Stimulated activated naive CD8-positive, alpha-beta T cell treated with anti-CD3 and anti-CD28 coated beads, Interleukin-15, amount 100 ng/mL, for 72 hours (primary cell): Measurements from ENCODE around the gene MRPL41.
"Not testable (repeated sequence)": the region's sequence is repeated elsewhere in the genome, so short reads cannot be mapped to it uniquely, and the experiment has no call there.

Experiments used
- ATAC-seq: fragments of 150-1000 bp; cut with Tn5 transposase; 2 replicates; pipeline ENCODE4 v1.10.0; 2021; ENCODE audit warnings: mild to moderate bottlenecking, moderate library complexity
- DNase-seq, 2 donors: peaks; one replicate each; pipeline ENCODE4 v3.0.0; 2021 to 2022
- H3K27ac Mint-ChIP-seq, 2 donors: one replicate each; pipeline ENCODE4 v1.8.0; 2022; ENCODE audit warnings: mild to moderate bottlenecking in 2 of 2, mixed read lengths in 2 of 2, moderate library complexity in 2 of 2
- H3K27me3 Mint-ChIP-seq: one replicate; pipeline ENCODE4 v1.8.0; 2022; ENCODE audit warnings: mixed read lengths
- H3K4me1 Mint-ChIP-seq: one replicate; pipeline ENCODE4 v1.8.0; 2022; ENCODE audit warnings: mild to moderate bottlenecking, mixed read lengths
- H3K4me3 Mint-ChIP-seq, 2 donors: one replicate each; pipeline ENCODE4 v1.8.0; 2022; ENCODE audit warnings: mild to moderate bottlenecking in 2 of 2, mixed read lengths in 2 of 2, moderate library complexity in 1 of 2
- H3K9me3 Mint-ChIP-seq, 2 donors: one replicate each; pipeline ENCODE4 v1.8.0; 2022; ENCODE audit warnings: mixed read lengths in 2 of 2

The MRPL41 gene

DNA sequence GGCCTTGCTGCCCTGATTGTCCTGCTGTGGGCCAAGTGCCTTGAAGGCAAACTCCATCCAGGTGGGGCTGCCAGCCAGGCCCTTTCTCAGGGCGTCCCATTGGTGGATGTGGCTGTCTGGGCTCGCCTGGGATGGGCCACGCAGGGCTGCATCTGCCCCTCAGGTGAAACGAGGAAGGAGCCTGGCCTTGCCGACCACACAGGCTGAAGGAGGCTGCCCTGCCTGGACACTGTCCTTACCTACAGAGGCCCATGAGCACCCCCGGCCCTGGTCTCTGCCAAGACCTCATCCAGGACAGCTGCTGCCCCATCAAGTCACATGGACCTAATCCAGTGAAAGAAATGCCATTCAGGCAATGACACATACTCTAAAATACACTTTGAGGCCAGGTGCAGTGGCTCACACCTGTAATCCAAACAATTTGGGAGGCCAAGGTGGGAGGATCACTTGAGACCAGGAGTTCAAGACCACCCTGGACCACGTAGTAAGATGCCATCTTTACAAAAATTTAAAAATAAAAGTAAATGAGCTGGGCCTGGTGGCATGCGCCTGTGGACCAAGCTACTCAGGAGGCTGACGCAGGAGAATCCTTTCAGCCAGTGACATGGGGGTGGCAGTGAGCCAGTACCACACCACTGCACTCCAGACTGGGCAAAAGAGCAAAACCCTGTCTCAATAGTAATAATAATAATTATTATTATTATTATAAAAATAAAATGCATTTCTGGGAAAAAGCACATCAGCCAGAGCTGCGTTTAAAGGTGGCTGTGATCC lies 35.3 kb upstream of the MRPL41 start:
- Mint-ChIP-seq H3K4me3 (no peak overlapping the region), H3K27me3 (no peaks in the 10 kb centered on the region)

GRCh38 chr9:137518661-137519459 lies 32.8 kb upstream of the MRPL41 start:
- not testable (repeated sequence) for ATAC-seq, H3K9me3 Mint-ChIP-seq, DNase-seq, H3K27ac Mint-ChIP-seq, H3K27me3 Mint-ChIP-seq, H3K4me3 Mint-ChIP-seq, H3K4me1 Mint-ChIP-seq

More for the DNA sequence above, 35.3 kb upstream of the MRPL41 start:
- peaks cover 8% of the 10 kb centered on the region for H3K4me1 Mint-ChIP-seq
- ATAC-seq (no peak), DNase-seq (no peak)
- H3K27ac Mint-ChIP-seq: no peak overlapping the region
- no peaks in the 10 kb centered on the region for H3K9me3 Mint-ChIP-seq

GRCh38 chr9:137519553-137519952 lies 32.1 kb upstream of the MRPL41 start:
- no peak overlapping the region for H3K4me3 Mint-ChIP-seq
- H3K4me1 Mint-ChIP-seq: no peaks in the 10 kb centered on the region
- no peaks in the 10 kb centered on the region for H3K27me3 Mint-ChIP-seq
- no peak overlapping the region for H3K27ac Mint-ChIP-seq
- H3K9me3 Mint-ChIP-seq: no peaks in the 10 kb centered on the region
- no peak for DNase-seq
- ATAC-seq: no peak

DNA sequence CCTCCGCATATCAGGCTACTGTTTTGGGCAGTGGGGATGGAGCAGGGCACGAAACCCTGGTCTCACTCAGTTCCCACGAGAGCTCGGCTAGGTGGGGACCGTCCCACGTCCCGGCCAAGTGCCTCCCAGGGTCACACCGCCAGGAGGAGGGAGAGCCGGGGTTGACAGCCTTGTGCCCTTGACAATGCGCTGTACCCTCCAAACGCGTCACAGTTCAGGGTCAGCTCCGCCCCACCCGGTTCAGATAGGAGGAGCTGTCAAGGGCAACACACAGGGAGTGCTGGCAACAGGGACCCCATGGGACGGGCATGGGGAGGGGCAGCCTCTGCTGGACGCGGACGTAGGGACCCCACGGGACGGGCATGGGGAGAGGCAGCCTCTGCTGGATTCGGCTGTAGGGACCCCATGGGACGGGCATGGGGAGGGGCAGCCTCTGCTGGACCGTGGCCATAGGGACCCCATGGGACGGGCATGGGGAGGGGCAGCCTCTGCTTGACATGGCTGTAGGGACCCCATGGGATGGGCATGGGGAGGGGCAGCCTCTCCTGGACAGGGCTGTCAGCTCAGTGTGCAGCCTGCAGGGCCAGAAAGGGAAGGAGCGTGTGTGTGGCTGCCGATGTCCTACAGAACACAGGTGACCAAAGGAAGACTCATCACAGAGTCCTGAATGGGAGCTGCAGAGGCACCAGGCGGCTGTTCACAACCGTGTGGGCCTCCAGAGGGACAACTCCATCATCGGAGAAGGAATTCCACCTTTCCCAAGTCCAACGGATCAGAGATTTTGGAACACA lies 30.9 kb upstream of the MRPL41 start:
- Mint-ChIP-seq H3K4me1 (peaks cover 7% of the 10 kb centered on the region), H3K27me3 (no peaks in the 10 kb centered on the region), H3K27ac (no peak overlapping the region), H3K9me3 (no peaks in the 10 kb centered on the region), H3K4me3 (no peak overlapping the region)
- ATAC-seq (peak; percentile 37), DNase-seq (no peak)

- Mint-ChIP-seq H3K4me3 (no peak overlapping the region), H3K27me3 (no peaks in the 10 kb centered on the region), H3K4me1 (peaks cover 7% of the 10 kb centered on the region), H3K9me3 (no peaks in the 10 kb centered on the region), H3K27ac (no peak overlapping the region)
- ATAC-seq: no peak
- DNase-seq: no peak
Measured at GRCh38 chr9:137521405-137521985, 30.2 kb upstream of the MRPL41 start.

- Mint-ChIP-seq H3K27ac (no peak overlapping the region), H3K4me3 (no peak overlapping the region), H3K4me1 (peaks cover 7% of the 10 kb centered on the region), H3K27me3 (no peaks in the 10 kb centered on the region), H3K9me3 (no peaks in the 10 kb centered on the region)
- DNase-seq: no peak
- ATAC-seq: no peak
Measured at GRCh38 chr9:137522746-137523455, 28.8 kb upstream of the MRPL41 start.

DNA sequence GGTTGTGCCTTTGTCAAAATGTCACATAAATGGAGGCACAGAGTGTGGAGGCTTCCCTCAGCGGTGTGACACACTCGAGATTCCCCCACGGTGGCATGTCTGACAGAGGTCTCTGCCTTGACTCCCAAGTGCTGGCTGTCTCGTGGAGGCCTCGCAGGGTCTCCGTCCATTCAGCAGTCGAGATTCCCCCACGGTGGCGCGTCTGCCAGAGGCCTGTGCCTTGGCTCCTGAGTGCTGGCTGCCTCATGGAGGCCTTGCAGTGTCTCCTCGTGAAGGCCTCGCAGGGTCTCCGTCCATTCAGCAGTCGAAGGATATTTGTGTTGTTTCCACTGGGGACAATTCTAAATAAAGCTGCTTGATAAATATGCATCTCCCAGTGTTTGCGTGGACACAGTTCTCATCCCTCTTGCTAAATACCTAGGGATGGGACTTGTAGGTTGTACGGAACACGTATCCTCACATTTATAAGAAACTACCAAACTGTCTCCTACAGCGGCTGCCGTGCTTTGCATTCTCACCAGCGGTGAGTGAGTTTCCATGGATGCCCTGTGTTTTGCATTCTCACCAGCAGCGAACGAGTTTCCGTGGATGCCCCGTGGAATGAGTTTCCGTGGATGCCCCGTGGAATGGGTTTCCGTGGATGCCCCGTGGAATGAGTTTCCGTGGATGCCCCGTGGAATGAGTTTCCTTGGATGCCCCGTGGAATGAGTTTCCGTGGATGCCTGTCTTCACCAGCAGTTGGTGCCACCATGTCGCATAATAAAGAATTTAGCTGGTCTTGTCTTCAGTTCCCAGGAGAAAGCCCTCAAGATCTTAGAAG lies 27.3 kb upstream of the MRPL41 start:
- Mint-ChIP-seq H3K27me3 (no peaks in the 10 kb centered on the region), H3K4me3 (no peak overlapping the region), H3K27ac (no peak overlapping the region), H3K9me3 (no peaks in the 10 kb centered on the region), H3K4me1 (peaks cover 13% of the 10 kb centered on the region)
- DNase-seq (no peak), ATAC-seq (no peak)

DNA sequence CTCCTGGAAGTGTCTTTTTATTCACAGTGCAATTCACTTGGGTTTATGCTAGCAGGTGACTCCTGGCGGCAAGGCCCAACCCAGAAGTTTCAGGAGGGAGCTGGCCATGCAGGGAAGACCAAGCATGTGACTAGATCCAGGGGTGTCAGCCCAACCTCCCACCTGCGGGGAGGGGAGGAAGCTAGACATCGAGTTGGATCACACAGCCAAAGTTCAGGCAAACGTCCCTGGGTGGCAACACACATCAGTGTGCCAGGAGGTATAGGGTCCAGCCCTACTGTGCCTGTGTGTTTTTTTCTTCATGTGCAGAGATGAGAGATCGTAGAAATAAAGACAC lies 26.7 kb upstream of the MRPL41 start:
- no peak for ATAC-seq
- Mint-ChIP-seq H3K4me1 (peaks cover 14% of the 10 kb centered on the region), H3K27ac (no peak overlapping the region), H3K9me3 (no peaks in the 10 kb centered on the region), H3K4me3 (no peak overlapping the region), H3K27me3 (no peaks in the 10 kb centered on the region)
- DNase-seq: no peak

DNA sequence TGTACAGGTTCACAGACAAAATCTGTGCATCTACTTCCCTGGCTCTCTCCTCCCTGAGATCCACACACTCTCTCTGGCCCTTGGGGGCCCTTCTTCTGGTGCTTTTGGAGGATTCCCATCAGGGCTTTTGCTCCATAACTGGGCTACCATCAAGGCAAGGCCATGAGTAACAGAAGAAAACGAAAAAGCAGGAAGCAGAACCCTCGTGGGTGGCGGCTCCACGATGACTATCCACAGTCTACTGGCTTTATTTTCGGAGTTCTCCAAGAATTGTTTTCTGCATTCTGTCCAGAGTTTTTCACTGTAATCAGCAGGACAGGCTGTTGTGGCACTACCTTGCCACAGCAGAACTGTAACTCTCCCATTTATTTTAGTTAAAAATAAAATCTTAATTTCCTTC lies 21.3 kb upstream of the MRPL41 start:
- Mint-ChIP-seq H3K27me3 (no peaks in the 10 kb centered on the region), H3K27ac (no peak overlapping the region), H3K4me1 (peaks cover 28% of the 10 kb centered on the region), H3K4me3 (no peak overlapping the region), H3K9me3 (no peaks in the 10 kb centered on the region)
- ATAC-seq: no peak
- no peak for DNase-seq

- DNase-seq (no peak), ATAC-seq (no peak)
- H3K4me3 Mint-ChIP-seq: no peak overlapping the region
- peaks cover 0 to 3% of the 10 kb centered on the region in 2 donors for H3K9me3 Mint-ChIP-seq
- H3K27ac Mint-ChIP-seq: peak overlapping the region in 1 of 2 donors; percentile 80
- H3K27me3 Mint-ChIP-seq: no peaks in the 10 kb centered on the region
- H3K4me1 Mint-ChIP-seq: peaks cover 31% of the 10 kb centered on the region
Measured at GRCh38 chr9:137531099-137531765, 20.4 kb upstream of the MRPL41 start.

GRCh38 chr9:137532891-137533468 lies 18.7 kb upstream of the MRPL41 start:
- not testable (repeated sequence) for H3K27me3 Mint-ChIP-seq, DNase-seq, ATAC-seq, H3K27ac Mint-ChIP-seq, H3K4me3 Mint-ChIP-seq
- Mint-ChIP-seq H3K9me3 (peaks cover 0 to 16% of the 10 kb centered on the region in 2 donors), H3K4me1 (peaks cover 46% of the 10 kb centered on the region)

GRCh38 chr9:137534256-137535119 lies 17.2 kb upstream of the MRPL41 start:
- no peaks in the 10 kb centered on the region for H3K27me3 Mint-ChIP-seq
- peak overlapping the region in 1 of 2 donors; percentile 93 for H3K27ac Mint-ChIP-seq
- peaks cover 0 to 16% of the 10 kb centered on the region in 2 donors for H3K9me3 Mint-ChIP-seq
- peak in 1 of 2 donors; percentile 30 for DNase-seq
- H3K4me3 Mint-ChIP-seq: peak overlapping the region; percentile 3 to 42
- H3K4me1 Mint-ChIP-seq: peaks cover 40% of the 10 kb centered on the region
- peak; percentile 80 for ATAC-seq

DNA sequence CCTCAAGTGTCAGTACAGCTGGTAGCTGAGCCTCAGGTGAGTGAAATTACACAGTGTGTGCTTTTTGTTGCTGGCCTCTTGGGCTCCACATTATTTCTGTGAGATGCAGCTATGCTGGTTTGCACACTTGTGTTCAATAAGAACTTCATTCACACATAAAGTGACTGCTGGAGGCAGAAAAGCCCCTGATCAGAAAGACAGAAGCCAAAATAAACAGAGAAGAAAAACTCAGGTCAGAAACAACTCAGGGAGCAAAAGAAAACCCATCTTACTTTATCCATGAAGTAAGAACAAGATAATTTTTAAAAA lies 16.6 kb upstream of the MRPL41 start:
- peak overlapping the region in 1 of 2 donors; percentile 71 for H3K27ac Mint-ChIP-seq
- H3K9me3 Mint-ChIP-seq: peaks cover 0 to 16% of the 10 kb centered on the region in 2 donors
- H3K4me1 Mint-ChIP-seq: peaks cover 39% of the 10 kb centered on the region
- DNase-seq (no peak), ATAC-seq (no peak)
- peak overlapping the region; percentile 3 to 42 for H3K4me3 Mint-ChIP-seq
- H3K27me3 Mint-ChIP-seq: no peaks in the 10 kb centered on the region
